Right lobe of liver (tissue), 6 donors: Measurements from ENCODE around the gene TMEM200B. TPM values are rescaled to one million over a fixed set of nuclear protein-coding genes. Genes with fewer than 3 reads are reported as not detected.

Experiments
- ATAC-seq, 4 donors: fragments of 200-7000 bp; cut with Tn5 transposase; one replicate each; pipeline ENCODE4 v1.9.1; 2020; ENCODE audit warnings: mild to moderate bottlenecking in 4 of 4, moderate library complexity in 4 of 4
- DNase-seq, 3 donors: peaks; one replicate each; pipeline ENCODE4 v3.0.0-alpha.2; 2020
- H3K27ac ChIP-seq, 3 donors: fragments of 200-600 bp; one replicate each; pipeline ENCODE4 v1.8.0; 2022
- H3K27me3 ChIP-seq, 2 donors: fragments of 200-600 bp; one replicate each; pipeline ENCODE4 v1.8.0; 2022
- H3K36me3 ChIP-seq, 4 donors: fragments of 200-600 bp; sonication (generic) in 1 of 4; one replicate each; pipeline versions ENCODE4 v1.5.1 to v1.8.0; 2017 to 2022; ENCODE audit warnings: control low read depth in 1 of 4
- H3K4me1 ChIP-seq, 4 donors: fragments of 200-600 bp; sonication (generic) in 1 of 4; one replicate each; pipeline versions ENCODE4 v1.5.1 to v1.8.0; 2017 to 2022; ENCODE audit warnings: control low read depth in 1 of 4
- H3K4me3 ChIP-seq, 3 donors: fragments of 200-600 bp; one replicate each; pipeline ENCODE4 v1.8.0; 2022
- H3K9me3 ChIP-seq, 4 donors: fragments of 200-600 bp; sonication (generic) in 1 of 4; one replicate each; pipeline versions ENCODE4 v1.5.1 to v1.8.0; 2017 to 2022; ENCODE audit warnings: control low read depth in 1 of 4
- CTCF ChIP-seq, 4 donors: fragments of 200-600 bp in 3 of 4; fragments of 450-650 bp in 1 of 4; IDR thresholded peaks; one replicate each; pipeline versions ENCODE4 v1.5.1 to v1.8.0; 2016 to 2022; ENCODE audit warnings: antibody characterized with exemption in 4 of 4, mild to moderate bottlenecking in 2 of 4
- POLR2A ChIP-seq: fragments of 450-650 bp; IDR thresholded peaks from one replicate; pipeline ENCODE4 v1.6.1; 2017; ENCODE audit warnings: antibody characterized with exemption, mild to moderate bottlenecking
- WGBS: methylation state at CpG from one replicate; pipeline ENCODE4 v1.1.6; 2018; ENCODE audit warnings: low coverage, low lambda C conversion rate; ENCODE audit not compliant: insufficient coverage; ENCODE audit errors: missing lambda C conversion rate; 5-methylcytosine and 5-hydroxymethylcytosine counted together
- intact Hi-C, 2 donors: fragments of 100-400 bp; cut with DNase I; formaldehyde crosslinking; loops; one replicate each; pipeline versions ENCODE4 v1.11.2 to v1.14.1; 2022
- total RNA-seq, 6 experiments: library from RNA; depleted of rRNA in 2 of 6; stranded (reverse); fragments of >200 nt in 2 of 6; fragmentation: NEBNext Ultra II Directional in 3 of 6; extraction: Animal tissue kit (Norgen Biotek cat#: 25700) in 3 of 6; gene quantifications; one replicate each; pipeline versions ENCODE4 v1.1.0 to v1.2.4, GENCODE V29; 2016 to 2023
- donor health status: DM: no; HTN: yes; CAD: no.
- donor health status: DM: no; HTN: no; CAD: no.
- donor health status: DM: no; HTN: no; CAD: no.
- donor health status: DM: no; HTN: yes; CAD: no.
- donor health status: DM: no; HTN: yes; CAD: no.

Gene TMEM200B
- total RNA-seq, 6 experiments from 2014 or later, result 0.83 to 4.5 (median 1.4) TPM

GRCh38 chr1:29120947-29121485 lies 2.7 kb downstream of the TMEM200B start:
- H3K4me1 ChIP-seq, result peaks cover 0 to 30% (median 4%) of the 10 kb centered on the region in 4 donors
- H3K9me3 ChIP-seq, result no peaks in the 10 kb centered on the region
- TF ChIP-seq POLR2A (no peak), CTCF (IDR thresholded peaks at IDR 0.05) (peak in 3 of 4 donors; percentile 26 to 39 (median 37))
- H3K36me3 ChIP-seq, result peaks cover 0 to 7% (median 0%) of the 10 kb centered on the region in 4 donors
- ATAC-seq (peak in 1 of 4 donors; percentile 15), DNase-seq (no peak)
- H3K27me3 ChIP-seq, result no peaks in the 10 kb centered on the region
- intact Hi-C loops, result no loop called here
- WGBS, result 72% methylated on average over 5 of the region's 42 CpGs
- H3K27ac ChIP-seq, result no peak overlapping the region
- H3K4me3 ChIP-seq, result peak overlapping the region in 1 of 3 donors; percentile 64

- 92% methylated on average over 2 of the region's 6 CpGs for WGBS
- no peak overlapping the region for H3K27ac ChIP-seq
- H3K36me3 ChIP-seq, result peaks cover 0 to 12% (median 0%) of the 10 kb centered on the region in 4 donors
- TF ChIP-seq POLR2A (no peak), CTCF (IDR thresholded peaks at IDR 0.05) (no peak)
- ATAC-seq (no peak), DNase-seq (no peak)
- no peaks in the 10 kb centered on the region for H3K9me3 ChIP-seq
- H3K4me1 ChIP-seq, result peaks cover 0 to 30% (median 4%) of the 10 kb centered on the region in 4 donors
- intact Hi-C loops, result no loop called here
- no peak overlapping the region for H3K4me3 ChIP-seq
- H3K27me3 ChIP-seq, result no peaks in the 10 kb centered on the region
Measured at GRCh38 chr1:29120367-29120766, 3.3 kb downstream of the TMEM200B start.

- no peak for ATAC-seq
Measured at GRCh38 chr1:29119121-29119929, 4.4 kb downstream of the TMEM200B start.

DNA sequence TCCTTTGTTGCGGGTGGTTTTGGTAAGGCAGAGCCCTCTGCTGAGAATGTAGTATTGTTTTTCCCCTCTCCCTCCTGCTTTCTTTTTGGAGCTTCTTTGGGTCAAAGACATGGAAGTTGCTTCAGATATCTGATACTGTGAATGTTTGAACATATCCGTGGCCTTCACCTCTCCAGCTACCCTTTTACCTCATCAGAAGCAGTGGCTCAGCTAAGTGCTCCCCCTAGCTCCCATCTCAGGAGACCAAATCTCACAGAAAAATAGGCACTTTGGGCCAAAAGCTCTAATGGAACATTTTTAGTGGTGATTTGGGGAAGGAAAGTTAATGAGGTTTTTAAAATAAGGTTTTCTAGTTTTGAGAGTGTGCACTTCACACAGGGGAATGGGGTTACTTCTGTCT lies 6.3 kb downstream of the TMEM200B start:
- ATAC-seq (peak in 3 of 4 donors; percentile 53 to 73 (median 61)), DNase-seq (no peak)
- H3K36me3 ChIP-seq, result peaks cover 0 to 21% (median 3%) of the 10 kb centered on the region in 4 donors
- no peaks in the 10 kb centered on the region for H3K9me3 ChIP-seq
- H3K27me3 ChIP-seq, result no peaks in the 10 kb centered on the region
- peak in 3 of 4 donors; percentile 29 to 48 (median 37) for TF ChIP-seq CTCF (IDR thresholded peaks at IDR 0.05)
- no peak for TF ChIP-seq POLR2A
- intact Hi-C loops, result no loop called here
- H3K27ac ChIP-seq, result no peak overlapping the region
- WGBS, result 14% methylated on average over 1 of the region's 2 CpGs
- H3K4me1 ChIP-seq, result peaks cover 0 to 11% (median 3%) of the 10 kb centered on the region in 4 donors
- H3K4me3 ChIP-seq, result no peak overlapping the region

More at GRCh38 chr1:29119121-29119929, 4.4 kb downstream of the TMEM200B start:
- intact Hi-C loops, result no loop called here
- H3K4me3 ChIP-seq, result no peak overlapping the region
- DNase-seq, result no peak
- 70% methylated on average over 5 of the region's 12 CpGs for WGBS
- no peaks in the 10 kb centered on the region for H3K9me3 ChIP-seq
- no peaks in the 10 kb centered on the region for H3K27me3 ChIP-seq
- H3K27ac ChIP-seq, result no peak overlapping the region
- H3K4me1 ChIP-seq, result peaks cover 0 to 28% (median 4%) of the 10 kb centered on the region in 4 donors
- peaks cover 0 to 13% (median 0%) of the 10 kb centered on the region in 4 donors for H3K36me3 ChIP-seq
- no peak for TF ChIP-seq CTCF (IDR thresholded peaks at IDR 0.05)
- no peak for TF ChIP-seq POLR2A
